ENCODE results near the gene SBK3.

The SBK3 gene

DNA sequence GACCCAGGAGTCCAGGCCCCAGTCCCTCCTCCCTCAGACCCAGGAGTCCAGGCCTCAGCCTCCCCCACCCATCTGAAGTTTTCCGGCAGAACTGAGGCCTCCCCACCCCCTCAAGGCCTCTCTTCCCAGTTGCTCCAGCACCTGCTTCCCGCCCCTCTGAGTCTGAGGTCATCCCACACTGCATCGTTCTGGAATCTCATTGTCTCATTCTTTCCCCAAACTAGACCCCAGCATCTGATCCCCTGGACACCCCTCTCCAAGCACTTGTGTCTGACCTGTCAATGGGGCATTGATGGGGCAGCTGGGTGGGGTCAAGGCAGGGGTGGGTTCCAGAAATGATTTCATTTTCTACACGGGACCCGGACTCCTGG is 7.6 kb downstream of the SBK3 start (continued):
- TF ChIP-seq ZFHX2 (tag by site-specific recombination; conservative IDR thresholded peaks at IDR 0.05) = 0 out of 2 replicates have a peak, but pooled peaks have one; percentile 12
- TF ChIP-seq ZNF335 (tag by site-specific recombination; conservative IDR thresholded peaks at IDR 0.05) = peak; percentile 47; the same call in 1 of the 2 replicates
- no peak for TF ChIP-seq ZNF521 (tag by site-specific recombination; IDR thresholded peaks at IDR 0.05)
- TF ChIP-seq ZNF843 (tag by site-specific recombination; IDR thresholded peaks at IDR 0.05) = no peak
- no peak for TF ChIP-seq ZNF585B (tag by site-specific recombination; IDR thresholded peaks at IDR 0.05)
- TF ChIP-seq GLIS1 (tag by site-specific recombination; IDR thresholded peaks at IDR 0.05) = peak; percentile 65

DNA sequence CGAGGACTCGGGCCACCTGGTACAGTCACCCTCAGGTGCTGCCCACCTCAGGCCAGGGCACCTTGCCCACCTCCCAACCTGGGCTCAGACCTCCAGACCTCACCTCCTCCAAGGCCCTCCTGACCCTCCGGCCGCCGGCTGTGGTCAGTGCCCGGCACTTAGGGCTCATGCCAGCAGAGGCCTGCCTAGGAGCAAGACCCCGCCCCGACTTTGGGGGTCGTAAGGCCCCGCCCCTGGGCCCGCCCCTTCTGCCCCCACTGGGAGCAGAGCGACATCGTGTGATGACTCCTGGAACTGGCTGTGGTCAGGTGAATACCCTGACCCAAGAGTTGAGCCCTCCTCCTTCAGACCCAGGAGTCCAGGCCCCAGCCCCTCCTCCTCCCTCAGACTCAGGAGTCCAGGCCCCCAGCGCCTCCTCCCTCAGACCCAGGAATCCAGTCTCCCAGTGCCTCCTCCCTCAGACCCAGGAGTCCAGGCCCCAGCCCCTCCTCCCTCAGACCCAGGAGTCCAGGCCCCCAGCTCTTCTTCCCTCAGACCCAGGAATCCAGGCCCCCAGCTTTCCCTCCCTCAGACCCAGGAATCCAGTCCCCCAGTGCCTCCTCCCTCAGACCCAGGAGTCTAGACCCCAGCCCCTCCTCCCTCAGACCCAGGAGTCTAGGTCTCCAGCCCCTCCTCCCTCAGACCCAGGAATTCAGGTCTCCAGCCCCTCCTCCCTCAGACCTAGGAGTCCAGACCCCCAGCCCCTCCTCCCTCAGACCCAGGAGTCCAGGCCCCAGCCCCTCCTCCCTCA is 8.2 kb downstream of the SBK3 start, which contains the start of gene SBK2:
Gene SBK2 (minus strand): TSS at position 183 of the 790 bp plus-strand sequence. CDS start 839 bp downstream, outside the sequence.
- Histone ChIP-seq H3K27ac (ENCODE audit: extremely low read depth, low read depth, low read length) (no peak within 1 kb of the TSS), H3K36me3 (ENCODE audit: control insufficient read depth in 2 of 2, insufficient read depth in 1 of 2, low read length in 2 of 2) (no peaks in the 10 kb centered on the region), H3K4me1 (ENCODE audit: control insufficient read depth, insufficient read depth, low read length) (no peaks in the 10 kb centered on the region), H3K9me3 (ENCODE audit: control insufficient read depth, insufficient read depth, low read depth, low read length) (no peaks in the 10 kb centered on the region), H3K4me3 (ENCODE audit: low read depth, low read length) (no peak within 1 kb of the TSS)
- TF ChIP-seq RBAK (tag by site-specific recombination; IDR thresholded peaks at IDR 0.05) (no peak), ZNF707 (tag by site-specific recombination; IDR thresholded peaks at IDR 0.05) (no peak), ZFP37 (tag by site-specific recombination; IDR thresholded peaks at IDR 0.05) (no peak), ZNF529 (tag by site-specific recombination; IDR thresholded peaks at IDR 0.05; ENCODE audit: insufficient replicate concordance) (no peak), ZNF121 (tag by site-specific recombination; IDR thresholded peaks at IDR 0.05) (no peak), ZNF830 (tag by site-specific recombination; IDR thresholded peaks at IDR 0.05; ENCODE audit: low read depth) (no peak), ZNF571 (tag by site-specific recombination; IDR thresholded peaks at IDR 0.05) (no peak), ZNF350 (tag by site-specific recombination; IDR thresholded peaks at IDR 0.05) (no peak), ZNF514 (tag by site-specific recombination; IDR thresholded peaks at IDR 0.05) (no peak), KLF9 (tag by site-specific recombination; IDR thresholded peaks at IDR 0.05; ENCODE audit: low read depth) (0 out of 2 replicates have a peak, but pooled peaks have one; percentile 33), SP2 (tag by site-specific recombination; IDR thresholded peaks at IDR 0.05) (peak; percentile 13; the same call in 1 of the 2 replicates), KLF8 (tag by site-specific recombination; IDR thresholded peaks at IDR 0.05) (peak; percentile 33; the same call in 1 of the 2 replicates), ZNF777 (tag by site-specific recombination; IDR thresholded peaks at IDR 0.05; ENCODE audit: borderline replicate concordance) (no peak), MYNN (tag by site-specific recombination; IDR thresholded peaks at IDR 0.05; ENCODE audit: borderline replicate concordance) (no peak), SCRT2 (tag by site-specific recombination; IDR thresholded peaks at IDR 0.05) (no peak)
- TF ChIP-seq, protein P1, sequence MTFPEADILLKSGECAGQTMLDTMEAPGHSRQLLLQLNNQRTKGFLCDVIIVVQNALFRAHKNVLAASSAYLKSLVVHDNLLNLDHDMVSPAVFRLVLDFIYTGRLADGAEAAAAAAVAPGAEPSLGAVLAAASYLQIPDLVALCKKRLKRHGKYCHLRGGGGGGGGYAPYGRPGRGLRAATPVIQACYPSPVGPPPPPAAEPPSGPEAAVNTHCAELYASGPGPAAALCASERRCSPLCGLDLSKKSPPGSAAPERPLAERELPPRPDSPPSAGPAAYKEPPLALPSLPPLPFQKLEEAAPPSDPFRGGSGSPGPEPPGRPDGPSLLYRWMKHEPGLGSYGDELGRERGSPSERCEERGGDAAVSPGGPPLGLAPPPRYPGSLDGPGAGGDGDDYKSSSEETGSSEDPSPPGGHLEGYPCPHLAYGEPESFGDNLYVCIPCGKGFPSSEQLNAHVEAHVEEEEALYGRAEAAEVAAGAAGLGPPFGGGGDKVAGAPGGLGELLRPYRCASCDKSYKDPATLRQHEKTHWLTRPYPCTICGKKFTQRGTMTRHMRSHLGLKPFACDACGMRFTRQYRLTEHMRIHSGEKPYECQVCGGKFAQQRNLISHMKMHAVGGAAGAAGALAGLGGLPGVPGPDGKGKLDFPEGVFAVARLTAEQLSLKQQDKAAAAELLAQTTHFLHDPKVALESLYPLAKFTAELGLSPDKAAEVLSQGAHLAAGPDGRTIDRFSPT (tag by site-specific recombination; IDR thresholded peaks at IDR 0.05) = peak; percentile 37; the same call in 1 of the 2 replicates
- TF ChIP-seq, protein P2, sequence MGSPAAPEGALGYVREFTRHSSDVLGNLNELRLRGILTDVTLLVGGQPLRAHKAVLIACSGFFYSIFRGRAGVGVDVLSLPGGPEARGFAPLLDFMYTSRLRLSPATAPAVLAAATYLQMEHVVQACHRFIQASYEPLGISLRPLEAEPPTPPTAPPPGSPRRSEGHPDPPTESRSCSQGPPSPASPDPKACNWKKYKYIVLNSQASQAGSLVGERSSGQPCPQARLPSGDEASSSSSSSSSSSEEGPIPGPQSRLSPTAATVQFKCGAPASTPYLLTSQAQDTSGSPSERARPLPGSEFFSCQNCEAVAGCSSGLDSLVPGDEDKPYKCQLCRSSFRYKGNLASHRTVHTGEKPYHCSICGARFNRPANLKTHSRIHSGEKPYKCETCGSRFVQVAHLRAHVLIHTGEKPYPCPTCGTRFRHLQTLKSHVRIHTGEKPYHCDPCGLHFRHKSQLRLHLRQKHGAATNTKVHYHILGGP (tag by site-specific recombination; IDR thresholded peaks at IDR 0.05) = no peak
- CTCF ChIA-PET = interaction anchor here (0.6 to 1.2 kb wide), 4 partner anchors 17 to 69 kb away, joined by 4 to 7 read pairs (median 6); partner anchors contain the start of gene ZNF865
- POLR2A ChIA-PET = no interaction called here
